GM12864 (cell line): Measurements from ENCODE around the gene PRKD3.

ENCODE experiments used
- DNase-seq: peaks from one replicate; pipeline ENCODE4 v3.0.0-alpha.2; 2011; ENCODE audit warnings: low read depth
- H3K4me3 ChIP-seq: 2 replicates; pipeline ENCODE4 v1.5.1; 2011; ENCODE audit warnings: mild to moderate bottlenecking, low read depth, low read length, control low read depth
- TF ChIP-seq, protein P1 (sequence below): IDR thresholded peaks from 2 replicates; pipeline ENCODE4 v1.5.1; 2011; ENCODE audit warnings: low read depth, mild to moderate bottlenecking, moderate library complexity, low read length, control low read depth, inconsistent platforms; ENCODE audit errors: missing control alignments

Gene PRKD3

DNA sequence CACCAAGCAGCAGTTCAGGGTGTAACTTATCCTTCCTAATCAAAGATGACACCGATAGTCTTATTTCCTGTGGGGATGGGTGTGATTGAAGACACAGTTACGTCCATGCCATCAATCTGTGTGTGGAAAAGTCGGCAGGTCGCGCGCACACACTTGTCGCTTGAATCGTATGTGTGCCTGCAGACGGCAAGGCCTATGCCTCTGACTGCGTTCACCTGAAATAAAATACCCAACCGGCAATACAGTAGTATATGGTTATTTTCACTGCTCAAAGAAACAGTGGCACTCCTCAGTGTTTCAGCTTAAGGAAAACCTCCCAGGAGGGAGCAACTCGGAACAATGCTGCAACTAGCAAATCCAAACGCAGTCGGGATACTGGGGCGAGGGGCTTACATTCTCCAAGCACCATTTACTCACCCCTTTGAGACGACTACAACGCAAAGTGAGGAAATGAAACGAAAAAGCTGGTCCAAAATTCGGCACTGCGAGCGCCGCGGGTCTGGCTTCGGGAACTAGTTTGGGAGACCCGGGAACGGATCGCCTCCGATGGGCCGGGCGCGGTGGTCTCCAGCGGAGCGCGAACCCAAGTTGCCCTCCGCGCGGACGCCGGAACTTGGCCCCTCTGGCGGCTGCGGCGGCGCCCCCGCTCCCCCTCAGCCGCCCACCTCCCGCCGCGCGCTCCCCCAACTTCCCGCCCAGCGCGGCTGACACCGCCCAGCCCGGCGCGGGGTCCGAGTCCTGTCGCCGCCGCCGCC lies 675 bp downstream of the PRKD3 start:
- H3K4me3 ChIP-seq: peak overlapping the region; percentile 71
- TF ChIP-seq, protein P1, sequence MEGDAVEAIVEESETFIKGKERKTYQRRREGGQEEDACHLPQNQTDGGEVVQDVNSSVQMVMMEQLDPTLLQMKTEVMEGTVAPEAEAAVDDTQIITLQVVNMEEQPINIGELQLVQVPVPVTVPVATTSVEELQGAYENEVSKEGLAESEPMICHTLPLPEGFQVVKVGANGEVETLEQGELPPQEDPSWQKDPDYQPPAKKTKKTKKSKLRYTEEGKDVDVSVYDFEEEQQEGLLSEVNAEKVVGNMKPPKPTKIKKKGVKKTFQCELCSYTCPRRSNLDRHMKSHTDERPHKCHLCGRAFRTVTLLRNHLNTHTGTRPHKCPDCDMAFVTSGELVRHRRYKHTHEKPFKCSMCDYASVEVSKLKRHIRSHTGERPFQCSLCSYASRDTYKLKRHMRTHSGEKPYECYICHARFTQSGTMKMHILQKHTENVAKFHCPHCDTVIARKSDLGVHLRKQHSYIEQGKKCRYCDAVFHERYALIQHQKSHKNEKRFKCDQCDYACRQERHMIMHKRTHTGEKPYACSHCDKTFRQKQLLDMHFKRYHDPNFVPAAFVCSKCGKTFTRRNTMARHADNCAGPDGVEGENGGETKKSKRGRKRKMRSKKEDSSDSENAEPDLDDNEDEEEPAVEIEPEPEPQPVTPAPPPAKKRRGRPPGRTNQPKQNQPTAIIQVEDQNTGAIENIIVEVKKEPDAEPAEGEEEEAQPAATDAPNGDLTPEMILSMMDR: no peak
- DNase-seq: no peak

DNA sequence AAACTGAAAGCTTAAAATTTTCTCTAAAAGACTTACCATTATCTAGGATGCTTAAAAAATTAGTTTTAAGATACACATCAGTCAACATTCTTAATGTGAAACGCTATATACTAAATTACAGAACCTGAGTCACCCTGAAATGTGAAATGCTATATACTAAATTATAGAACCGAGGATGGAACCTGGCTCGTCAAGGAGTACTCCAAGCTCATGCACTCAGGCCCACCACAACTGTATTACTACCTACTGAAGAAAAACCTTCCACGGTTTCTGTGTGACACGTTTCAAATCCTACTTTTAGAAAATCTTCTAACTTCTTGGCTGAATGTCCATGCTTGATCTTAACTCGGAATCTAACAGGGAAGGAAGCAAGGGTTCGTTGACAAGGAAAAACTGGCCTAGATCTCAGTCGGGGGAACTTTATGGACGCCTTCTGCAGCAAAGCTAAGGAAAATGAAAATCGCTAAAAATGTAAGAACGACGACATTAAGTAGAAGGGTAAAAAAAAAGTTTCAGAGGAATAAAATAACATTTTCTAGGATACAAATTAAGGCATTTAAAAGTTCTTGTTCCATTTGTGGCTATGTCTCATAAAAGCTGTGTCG lies 1.4 kb downstream of the PRKD3 start:
- H3K4me3 ChIP-seq: peak overlapping the region; percentile 71
- DNase-seq: no peak
- TF ChIP-seq, protein P1: no peak

DNA sequence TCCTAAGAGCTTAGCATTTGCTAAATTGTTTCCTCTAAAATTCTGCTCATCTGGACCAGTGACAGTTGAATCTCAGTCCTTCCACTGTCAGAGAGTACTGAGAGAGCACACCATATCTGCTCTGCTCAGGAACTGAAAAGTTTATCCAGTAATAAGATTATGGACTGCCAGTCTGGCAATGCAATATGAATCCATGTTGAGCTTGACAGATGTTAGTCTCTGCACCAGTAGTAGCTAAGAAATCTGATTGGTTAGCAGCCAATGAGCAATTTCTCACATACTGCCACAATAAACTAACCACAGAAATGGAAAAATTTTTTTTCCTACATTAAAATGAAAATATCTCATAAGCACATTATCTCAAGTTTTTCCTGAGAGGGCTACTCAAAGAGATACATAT lies 2.3 kb downstream of the PRKD3 start:
- TF ChIP-seq, protein P1: no peak
- DNase-seq: no peak
- H3K4me3 ChIP-seq: no peak overlapping the region

DNA sequence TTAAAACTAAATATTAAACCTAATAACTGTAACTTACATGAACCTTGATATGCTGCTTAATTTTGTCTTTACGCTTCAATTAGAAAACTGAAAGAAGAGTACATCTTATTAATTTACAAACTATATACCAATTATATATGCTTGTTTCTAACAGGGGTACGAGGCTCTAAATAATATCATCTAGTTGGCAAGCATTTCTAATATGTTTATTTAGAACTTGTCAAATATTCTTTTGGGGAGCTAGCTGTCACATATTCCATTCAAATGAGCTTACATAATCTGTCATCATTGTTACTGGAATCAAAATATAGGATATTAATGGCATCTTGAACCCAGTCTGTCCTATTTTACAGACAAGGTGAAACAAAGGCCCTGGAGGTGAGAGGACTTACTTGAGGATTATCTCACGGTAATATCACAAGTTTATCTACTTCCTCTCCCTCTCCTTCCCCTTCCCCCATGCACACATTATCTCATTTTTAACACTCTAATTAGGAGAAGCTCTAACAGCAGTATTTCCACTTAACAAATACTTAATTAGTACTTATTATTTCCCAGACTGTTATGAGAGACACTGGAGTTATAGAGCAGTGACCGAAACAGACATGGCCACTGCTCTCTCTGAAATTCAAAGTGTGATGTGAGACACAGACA lies 3.5 kb downstream of the PRKD3 start:
- DNase-seq: no peak
- H3K4me3 ChIP-seq: no peak overlapping the region; the same call in 1 of the 2 replicates

DNA sequence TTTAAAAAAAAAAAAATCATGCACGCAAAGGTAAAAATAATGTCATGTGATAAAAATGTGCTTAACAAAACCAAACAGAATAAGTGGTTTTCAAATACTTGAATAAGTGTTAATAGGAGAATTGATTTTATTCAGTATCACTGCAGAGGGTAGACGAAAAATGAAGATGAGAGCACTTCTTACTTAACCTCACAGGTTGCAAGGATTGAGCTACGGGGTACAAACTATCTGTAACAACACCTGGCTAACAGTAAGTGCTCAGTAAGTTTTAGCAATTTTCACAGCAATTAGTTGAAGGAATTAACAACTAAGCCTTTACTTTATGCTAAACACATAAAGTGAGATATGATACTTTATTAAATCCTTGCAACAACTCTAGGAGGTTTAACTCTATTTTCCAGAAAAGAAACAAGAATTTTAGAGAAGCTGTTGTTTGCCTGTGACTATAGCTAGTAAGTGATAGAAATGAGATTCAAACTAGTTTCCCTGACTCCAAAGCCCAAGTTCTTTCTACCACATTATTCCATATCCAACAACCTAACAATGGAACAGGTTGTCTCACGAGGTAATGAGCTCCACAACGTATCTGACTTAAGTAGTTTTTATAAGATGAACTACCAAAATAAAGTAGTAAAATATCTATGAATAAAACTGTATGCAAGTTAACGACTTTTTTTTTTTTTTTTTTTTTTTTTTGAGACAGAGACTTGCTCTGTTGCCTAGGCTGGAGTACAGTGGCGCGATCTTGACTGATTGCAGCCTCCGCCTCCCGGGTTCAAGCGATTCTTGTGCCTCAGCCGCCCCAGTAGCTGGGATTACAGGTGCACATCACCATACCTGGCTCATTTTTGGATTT lies 4.7 kb downstream of the PRKD3 start:
- TF ChIP-seq, protein P1: no peak
- no peak for DNase-seq
- no peak overlapping the region for H3K4me3 ChIP-seq

More for the DNA sequence above, 3.5 kb downstream of the PRKD3 start:
- TF ChIP-seq, protein P1: no peak

DNA sequence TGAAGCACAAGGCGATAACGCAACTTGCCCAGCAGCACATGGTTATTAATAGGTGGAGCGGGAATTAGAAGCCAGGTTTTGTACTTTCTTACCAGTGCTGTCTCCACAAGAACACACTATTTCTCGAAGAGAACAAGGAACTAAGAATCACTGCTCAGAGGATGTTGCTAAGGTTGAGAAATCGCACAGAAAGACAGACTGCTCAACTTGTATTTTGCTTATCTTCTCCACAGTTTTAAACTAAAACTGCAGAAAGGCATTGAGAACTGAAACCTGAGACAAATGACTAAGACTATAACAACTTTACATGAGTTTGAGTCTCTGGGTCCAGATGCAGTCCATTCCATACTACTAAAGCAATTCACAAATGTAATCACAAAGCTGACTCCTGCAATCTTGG lies 6.2 kb downstream of the PRKD3 start:
- DNase-seq: peak; percentile 51
- TF ChIP-seq, protein P1: no peak
- no peak overlapping the region; the same call in 1 of the 2 replicates for H3K4me3 ChIP-seq
